Fibroblast of lung (primary cell): ENCODE measurements around the gene DUS2.

Experiments used
- EZH2 ChIP-seq: IDR thresholded peaks from 2 replicates; pipeline ENCODE4 v1.5.1; 2012; ENCODE audit warnings: low read length, control low read depth, mild to moderate bottlenecking; ENCODE audit errors: missing control alignments
- TF ChIP-seq, protein P1 (sequence below), 2 donors: IDR thresholded peaks in 1 of 2; conservative IDR thresholded peaks in 1 of 2; 1 replicate in 1 of 2; 2 replicates in 1 of 2; pipeline ENCODE4 v1.5.1; 2011 to 2012; ENCODE audit warnings: low read length in 2 of 2, control low read depth in 1 of 2, inconsistent platforms in 1 of 2, low read depth in 1 of 2, mild to moderate bottlenecking in 1 of 2

DNA sequence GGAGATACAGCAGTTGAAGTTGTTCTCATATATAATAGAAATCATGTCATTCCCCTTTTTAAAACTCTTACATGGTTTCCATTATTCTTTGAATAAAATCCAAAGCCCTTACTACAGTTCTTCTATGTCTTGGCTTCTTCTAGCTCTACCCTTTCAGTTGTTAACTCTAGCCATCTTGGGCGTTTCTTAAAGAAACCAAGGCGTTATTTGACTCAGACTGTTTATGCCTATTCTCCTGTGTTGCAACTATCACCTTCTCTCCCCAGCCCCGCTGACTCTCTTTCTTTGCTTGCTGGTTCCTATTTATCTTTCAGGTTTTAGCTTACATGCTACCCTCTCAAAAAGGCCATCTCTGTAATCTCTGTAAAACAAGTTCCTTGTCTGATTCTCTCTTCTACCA is 94.8 kb downstream of the DUS2 start:
- TF ChIP-seq, protein P1, sequence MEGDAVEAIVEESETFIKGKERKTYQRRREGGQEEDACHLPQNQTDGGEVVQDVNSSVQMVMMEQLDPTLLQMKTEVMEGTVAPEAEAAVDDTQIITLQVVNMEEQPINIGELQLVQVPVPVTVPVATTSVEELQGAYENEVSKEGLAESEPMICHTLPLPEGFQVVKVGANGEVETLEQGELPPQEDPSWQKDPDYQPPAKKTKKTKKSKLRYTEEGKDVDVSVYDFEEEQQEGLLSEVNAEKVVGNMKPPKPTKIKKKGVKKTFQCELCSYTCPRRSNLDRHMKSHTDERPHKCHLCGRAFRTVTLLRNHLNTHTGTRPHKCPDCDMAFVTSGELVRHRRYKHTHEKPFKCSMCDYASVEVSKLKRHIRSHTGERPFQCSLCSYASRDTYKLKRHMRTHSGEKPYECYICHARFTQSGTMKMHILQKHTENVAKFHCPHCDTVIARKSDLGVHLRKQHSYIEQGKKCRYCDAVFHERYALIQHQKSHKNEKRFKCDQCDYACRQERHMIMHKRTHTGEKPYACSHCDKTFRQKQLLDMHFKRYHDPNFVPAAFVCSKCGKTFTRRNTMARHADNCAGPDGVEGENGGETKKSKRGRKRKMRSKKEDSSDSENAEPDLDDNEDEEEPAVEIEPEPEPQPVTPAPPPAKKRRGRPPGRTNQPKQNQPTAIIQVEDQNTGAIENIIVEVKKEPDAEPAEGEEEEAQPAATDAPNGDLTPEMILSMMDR (conservative IDR thresholded peaks at IDR 0.05 in 1 of 2, IDR thresholded peaks at IDR 0.05 in 1 of 2; ENCODE audit: low read depth in 1 of 2, low read length in 2 of 2): no peak
- TF ChIP-seq EZH2: no peak
